ENCODE results near the gene GOLGB1.

GOLGB1 gene

GRCh38 chr3:121661376-121661775 is 88.2 kb downstream of the GOLGB1 start:
- no peak overlapping the region for H3K4me3 ChIP-seq (ENCODE audit: low read length)
- DNase-seq (ENCODE audit: low read depth) = no peak
- TF ChIP-seq, protein P1, sequence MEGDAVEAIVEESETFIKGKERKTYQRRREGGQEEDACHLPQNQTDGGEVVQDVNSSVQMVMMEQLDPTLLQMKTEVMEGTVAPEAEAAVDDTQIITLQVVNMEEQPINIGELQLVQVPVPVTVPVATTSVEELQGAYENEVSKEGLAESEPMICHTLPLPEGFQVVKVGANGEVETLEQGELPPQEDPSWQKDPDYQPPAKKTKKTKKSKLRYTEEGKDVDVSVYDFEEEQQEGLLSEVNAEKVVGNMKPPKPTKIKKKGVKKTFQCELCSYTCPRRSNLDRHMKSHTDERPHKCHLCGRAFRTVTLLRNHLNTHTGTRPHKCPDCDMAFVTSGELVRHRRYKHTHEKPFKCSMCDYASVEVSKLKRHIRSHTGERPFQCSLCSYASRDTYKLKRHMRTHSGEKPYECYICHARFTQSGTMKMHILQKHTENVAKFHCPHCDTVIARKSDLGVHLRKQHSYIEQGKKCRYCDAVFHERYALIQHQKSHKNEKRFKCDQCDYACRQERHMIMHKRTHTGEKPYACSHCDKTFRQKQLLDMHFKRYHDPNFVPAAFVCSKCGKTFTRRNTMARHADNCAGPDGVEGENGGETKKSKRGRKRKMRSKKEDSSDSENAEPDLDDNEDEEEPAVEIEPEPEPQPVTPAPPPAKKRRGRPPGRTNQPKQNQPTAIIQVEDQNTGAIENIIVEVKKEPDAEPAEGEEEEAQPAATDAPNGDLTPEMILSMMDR (conservative IDR thresholded peaks at IDR 0.05; ENCODE audit: low read depth, low read length) = no peak

- DNase-seq (ENCODE audit: low read depth) = no peak
- no peak within 1 kb of the TSS for H3K4me3 ChIP-seq (ENCODE audit: low read length)
- TF ChIP-seq, protein P1 (conservative IDR thresholded peaks at IDR 0.05; ENCODE audit: low read depth, low read length) = no peak
Measured at GRCh38 chr3:121660356-121661171, 89.0 kb downstream of the GOLGB1 start, which contains the start of gene HCLS1. HCLS1 (minus strand) TSS chr3:121660903; CDS start chr3:121658347, 2,556 bp downstream.

GRCh38 chr3:121659586-121659985 is 90.0 kb downstream of the GOLGB1 start:
- TF ChIP-seq, protein P1 (conservative IDR thresholded peaks at IDR 0.05; ENCODE audit: low read depth, low read length) = no peak
- DNase-seq (ENCODE audit: low read depth) = no peak
- no peak overlapping the region for H3K4me3 ChIP-seq (ENCODE audit: low read length)

- no peak for DNase-seq (ENCODE audit: low read depth)
- H3K4me3 ChIP-seq (ENCODE audit: low read length) = no peak overlapping the region
- TF ChIP-seq, protein P1 (conservative IDR thresholded peaks at IDR 0.05; ENCODE audit: low read depth, low read length) = no peak
Measured at GRCh38 chr3:121658716-121659435, 90.7 kb downstream of the GOLGB1 start.

DNA sequence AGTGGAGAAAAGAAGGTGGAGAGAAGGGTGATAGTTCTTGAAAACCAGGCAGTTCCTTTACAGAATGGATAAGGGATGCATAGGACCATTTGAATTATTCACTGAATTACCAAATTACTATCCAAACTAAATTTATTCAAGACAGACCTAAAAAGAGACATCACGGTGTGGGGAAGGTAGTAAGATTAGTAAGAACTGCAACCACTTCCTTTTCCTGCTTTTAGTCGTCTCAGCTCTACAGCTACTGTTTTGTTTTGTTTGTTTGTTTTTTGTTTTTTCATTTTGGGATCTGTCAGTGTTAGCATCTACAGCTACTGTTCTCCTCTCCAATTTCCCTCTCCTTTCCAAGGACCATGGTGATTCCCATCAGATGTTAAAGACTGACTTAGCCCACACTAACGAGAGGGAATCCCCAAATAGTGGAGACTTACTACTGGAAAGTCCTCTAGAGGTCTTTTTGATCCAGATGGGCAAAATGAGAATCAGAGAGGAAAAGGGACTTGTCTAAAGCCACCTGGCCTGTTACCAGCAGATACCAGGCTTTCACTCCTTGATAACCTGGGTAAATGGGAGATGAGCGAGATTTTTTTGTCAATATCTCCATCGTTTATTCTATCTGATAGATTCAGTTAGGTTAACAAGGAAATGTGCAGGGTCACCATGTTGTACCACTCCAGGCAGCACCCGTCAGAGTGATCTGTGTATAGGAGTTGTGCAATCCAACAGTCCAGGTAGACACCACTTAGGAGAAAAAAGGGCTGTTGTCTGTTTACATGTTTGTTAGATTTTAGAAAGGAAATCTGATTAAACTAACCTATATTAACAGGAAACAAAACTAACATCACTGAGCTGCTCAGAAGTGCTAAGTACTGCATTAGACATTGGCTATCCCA is 94.8 kb downstream of the GOLGB1 start:
- DNase-seq (ENCODE audit: low read depth) = no peak
- H3K4me3 ChIP-seq (ENCODE audit: low read length) = no peak overlapping the region
- TF ChIP-seq, protein P1 (conservative IDR thresholded peaks at IDR 0.05; ENCODE audit: low read depth, low read length) = no peak

DNA sequence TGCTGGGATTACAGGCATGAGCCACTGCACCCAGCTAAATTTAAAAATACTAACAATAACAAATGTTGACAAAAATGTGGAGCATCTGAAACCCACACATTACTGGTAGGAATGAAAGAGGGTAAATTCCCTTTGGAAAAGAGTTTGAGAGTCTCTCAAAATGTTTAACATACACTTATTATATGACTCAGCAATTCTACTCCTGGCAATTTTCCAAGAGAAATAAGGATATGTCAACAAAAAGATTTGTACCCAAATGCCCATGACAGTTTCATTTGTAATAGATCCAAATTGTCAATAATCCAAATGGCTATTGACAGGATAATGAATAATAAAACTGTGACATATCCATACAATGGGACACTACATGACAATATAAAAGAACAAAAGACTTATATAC is 97.9 kb downstream of the GOLGB1 start:
- no peak overlapping the region for H3K4me3 ChIP-seq (ENCODE audit: low read length)
- TF ChIP-seq, protein P1 (conservative IDR thresholded peaks at IDR 0.05; ENCODE audit: low read depth, low read length) = no peak
- peak; percentile 1 for DNase-seq (ENCODE audit: low read depth)

Measured in retinal pigment epithelial cell (primary cell).